ENCODE results near the gene MAOB.
A peak's percentile ranks its signal among the peaks of the same experiment; 100 is the strongest.

The MAOB gene

GRCh38 chrX:43860646-43861370, 21.4 kb downstream of the MAOB start:
- no peak for DNase-seq (ENCODE audit: low read depth)

DNA sequence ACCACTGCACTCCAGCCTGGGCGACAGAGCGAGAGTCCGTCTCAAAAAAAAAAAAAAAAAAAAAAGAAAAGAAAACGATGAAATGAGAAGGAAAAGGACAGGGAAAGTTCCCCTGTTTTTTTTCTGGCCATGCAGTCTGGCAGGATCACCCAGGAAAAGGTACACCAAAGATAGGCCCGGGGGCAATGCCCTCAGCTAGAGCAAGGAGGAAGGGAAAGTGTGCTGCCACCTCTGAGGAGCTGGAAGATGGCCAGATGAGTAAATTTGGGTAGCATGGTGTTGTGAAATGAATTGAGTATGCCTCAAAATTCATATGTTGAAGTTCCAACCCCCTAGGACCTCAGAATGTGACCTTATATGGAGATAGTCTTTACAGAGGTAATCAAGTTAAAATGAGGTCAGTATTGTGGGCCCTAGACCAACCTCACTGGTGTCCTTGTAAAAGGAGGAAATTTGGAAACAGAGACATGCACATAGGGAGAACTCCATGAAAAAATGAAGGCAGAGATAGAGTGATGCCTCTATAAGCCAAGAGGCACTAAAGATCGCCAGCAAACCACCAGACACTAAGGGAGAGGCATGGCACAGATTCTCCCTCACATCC, 28.9 kb downstream of the MAOB start:
- DNase-seq (ENCODE audit: low read depth), result no peak

- no peak for DNase-seq (ENCODE audit: low read depth)
These were observed 31.6 kb downstream of the MAOB start for GRCh38 chrX:43850629-43851028.

- DNase-seq (ENCODE audit: low read depth), result no peak
These were observed 33.1 kb downstream of the MAOB start for GRCh38 chrX:43849173-43849572.

- DNase-seq (ENCODE audit: low read depth), result no peak
These were observed 34.9 kb downstream of the MAOB start for GRCh38 chrX:43847352-43847751.

- DNase-seq (ENCODE audit: low read depth), result no peak
These were observed 35.7 kb downstream of the MAOB start for GRCh38 chrX:43846558-43846957.

- no peak for DNase-seq (ENCODE audit: low read depth)
These were observed 36.5 kb downstream of the MAOB start for GRCh38 chrX:43845776-43846175.

GRCh38 chrX:43840265-43840664, 42.0 kb downstream of the MAOB start:
- no peak for DNase-seq (ENCODE audit: low read depth)

DNA sequence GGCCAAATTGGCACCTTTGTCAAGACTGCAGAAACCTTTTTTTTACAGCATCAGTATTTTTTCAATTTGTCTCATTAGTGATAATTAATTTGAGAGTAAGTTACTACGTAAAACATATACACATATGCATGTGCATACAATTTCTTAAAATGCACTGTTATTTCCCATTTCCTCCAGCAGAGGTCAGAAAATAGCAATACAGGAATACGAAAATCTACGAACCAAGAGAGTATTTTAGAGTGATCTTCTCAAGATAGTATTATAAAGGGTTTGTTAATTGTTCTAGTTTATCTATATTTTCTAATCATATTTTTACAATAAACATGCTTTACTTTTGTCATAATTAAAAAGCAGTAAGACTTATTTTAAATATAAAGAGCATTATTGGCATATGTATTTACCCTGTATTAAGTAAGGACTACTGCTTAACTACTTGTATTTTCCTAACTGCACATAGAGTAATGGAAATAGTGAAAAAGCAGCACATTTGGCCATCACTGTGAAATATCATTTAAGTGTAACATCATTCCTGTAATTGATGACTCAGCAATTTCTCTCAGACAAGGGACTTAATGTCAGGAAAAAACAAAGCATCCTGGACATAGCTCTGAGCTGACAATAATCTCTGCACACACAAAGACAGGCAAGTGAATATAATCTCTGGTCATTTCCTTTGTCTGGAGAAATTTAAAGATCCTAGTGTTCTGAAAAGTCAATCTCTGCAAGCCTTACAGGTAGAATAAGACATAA, 45.6 kb downstream of the MAOB start:
- DNase-seq (ENCODE audit: low read depth), result no peak

GRCh38 chrX:43835559-43835958, 46.7 kb downstream of the MAOB start:
- DNase-seq (ENCODE audit: low read depth), result no peak

- no peak for DNase-seq (ENCODE audit: low read depth)
These were observed 54.5 kb downstream of the MAOB start for GRCh38 chrX:43827791-43828190.

DNA sequence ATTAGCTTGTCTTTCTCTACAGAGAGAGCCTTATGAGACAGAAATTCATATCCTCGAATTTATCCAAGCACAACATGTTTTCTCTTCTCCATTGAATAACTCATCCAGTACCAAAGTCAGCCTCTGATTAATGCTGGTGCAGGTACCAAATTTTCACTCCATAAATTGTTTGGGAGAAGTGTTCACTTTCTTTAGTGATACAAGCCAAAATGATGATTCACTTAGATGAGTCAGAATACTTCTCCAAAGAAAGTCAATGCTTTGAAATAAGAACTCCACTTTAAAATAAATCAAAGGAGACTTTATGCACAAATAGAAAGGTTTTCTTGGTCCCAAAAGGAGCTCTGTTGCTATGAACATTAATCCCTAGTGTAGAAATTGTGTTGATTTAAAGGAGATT, 60.2 kb downstream of the MAOB start:
- no peak for DNase-seq (ENCODE audit: low read depth)

- DNase-seq (ENCODE audit: low read depth), result no peak
These were observed 64.8 kb downstream of the MAOB start for GRCh38 chrX:43817444-43817843.

GRCh38 chrX:43815209-43815608, 67.0 kb downstream of the MAOB start:
- no peak for DNase-seq (ENCODE audit: low read depth)

- DNase-seq (ENCODE audit: low read depth), result no peak
These were observed 68.4 kb downstream of the MAOB start for GRCh38 chrX:43813898-43814297.

- DNase-seq (ENCODE audit: low read depth), result no peak
These were observed 68.9 kb downstream of the MAOB start for GRCh38 chrX:43813319-43813718.

- DNase-seq (ENCODE audit: low read depth), result peak; percentile 70
These were observed 72.8 kb downstream of the MAOB start for GRCh38 chrX:43809463-43809862.

GRCh38 chrX:43808231-43808630, 74.0 kb downstream of the MAOB start:
- DNase-seq (ENCODE audit: low read depth), result peak; percentile 31

DNA sequence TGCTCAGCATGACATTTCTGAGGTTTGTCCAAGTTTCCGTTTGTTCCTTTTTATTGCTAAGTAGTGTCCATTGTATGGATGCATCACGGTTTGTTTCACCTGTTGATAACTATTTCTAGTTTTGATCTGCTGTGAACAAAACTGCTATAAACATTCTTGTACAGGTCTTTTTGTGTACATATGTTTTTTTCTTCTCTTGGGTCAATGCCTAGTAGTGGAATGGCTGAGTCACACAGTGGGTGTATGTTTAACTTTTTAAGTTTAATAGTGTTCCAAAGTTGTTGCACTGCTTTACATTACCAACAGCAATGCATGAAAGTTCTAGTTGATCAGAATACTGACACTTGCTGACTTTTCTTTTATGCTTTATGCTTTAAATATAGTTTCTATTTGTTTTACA, 76.7 kb downstream of the MAOB start:
- peak; percentile 27 for DNase-seq (ENCODE audit: low read depth)

GRCh38 chrX:43804021-43804420, 78.2 kb downstream of the MAOB start:
- no peak for DNase-seq (ENCODE audit: low read depth)

DNA sequence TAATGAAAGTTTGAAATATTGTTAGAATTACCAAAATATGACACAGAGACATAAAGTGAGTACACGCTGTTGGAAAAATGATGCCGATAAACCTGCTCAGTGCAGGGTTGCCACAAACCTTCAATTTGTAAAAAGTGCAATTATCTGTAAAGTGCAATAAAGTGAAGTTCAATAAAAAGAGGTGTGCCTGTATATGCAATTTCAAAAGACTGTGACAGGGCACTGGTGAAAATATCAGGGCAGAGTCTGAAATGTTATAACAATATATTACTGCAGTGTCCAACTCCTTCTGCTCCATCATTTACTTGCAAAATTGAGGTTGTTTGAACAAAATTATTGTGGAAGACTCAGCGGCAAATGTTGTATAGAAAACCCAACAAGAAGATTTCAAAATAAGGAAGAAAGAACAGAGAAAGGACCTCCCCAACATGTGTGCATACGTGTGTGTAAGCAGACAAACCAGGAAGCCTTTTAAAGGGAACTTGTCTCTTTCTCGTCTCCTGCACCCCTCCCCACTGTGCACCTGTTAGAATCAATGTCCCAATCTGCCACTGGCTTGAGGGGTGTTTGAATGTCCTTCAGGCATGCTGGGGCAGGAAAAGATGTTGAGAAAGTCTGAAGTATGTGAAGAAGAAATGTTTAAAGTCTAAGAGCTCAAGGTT, 96.2 kb downstream of the MAOB start:
- DNase-seq (ENCODE audit: low read depth), result no peak

- no peak for DNase-seq (ENCODE audit: low read depth)
These were observed 124.2 kb downstream of the MAOB start for GRCh38 chrX:43758044-43758443.

DNA sequence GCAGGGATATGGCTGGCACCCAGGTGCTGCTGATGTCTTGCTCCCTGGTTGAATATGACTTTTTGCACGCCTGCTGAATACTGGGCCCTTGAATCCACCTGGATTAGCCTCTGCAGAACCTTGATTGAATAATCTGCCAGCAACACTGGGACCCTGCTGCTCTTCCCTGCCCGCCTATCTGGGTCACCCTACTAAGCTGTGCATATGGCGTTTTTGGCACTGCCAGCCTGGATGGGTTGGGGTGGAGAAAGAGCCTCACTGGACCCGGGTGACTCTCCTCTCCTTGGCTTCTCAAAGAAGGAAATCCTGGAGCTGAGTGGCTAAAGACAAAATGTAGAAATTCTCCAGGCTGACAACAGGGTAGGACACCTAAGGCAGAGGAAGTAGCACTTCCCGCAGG, 126.2 kb downstream of the MAOB start:
- no peak for DNase-seq (ENCODE audit: low read depth)
